ENCODE measurements around the gene GPC6.
"Not testable (repeated sequence)": the region's sequence is repeated elsewhere in the genome, so short reads cannot be mapped to it uniquely, and the experiment has no call there.

GPC6 gene

GRCh38 chr13:93201992-93202558 lies 24.5 kb upstream of the GPC6 start:
- H3K4me2 ChIP-seq (ENCODE audit: low read length) = no peak overlapping the region
- H3K36me3 ChIP-seq (replicated peaks; ENCODE audit: low read depth, low read length) = no peaks in the 10 kb centered on the region
- no peak overlapping the region for H2AFZ ChIP-seq (ENCODE audit: low read depth, low read length)
- no peaks in the 10 kb centered on the region for H3K9me3 ChIP-seq (ENCODE audit: insufficient read depth, low read length)
- no peak overlapping the region for H3K27ac ChIP-seq (ENCODE audit: low read length)
- no peaks in the 10 kb centered on the region for H3K4me1 ChIP-seq (ENCODE audit: low read length)
- no peak for TF ChIP-seq CTCF (IDR thresholded peaks at IDR 0.05; ENCODE audit: low read depth, low read length)
- TF ChIP-seq EZH2phosphoT487 (IDR thresholded peaks at IDR 0.05; ENCODE audit: low read depth) = no peak
- no peaks in the 10 kb centered on the region for H3K27me3 ChIP-seq (ENCODE audit: low read depth, low read length)
- H4K20me1 ChIP-seq (ENCODE audit: insufficient read depth, low read length) = no peaks in the 10 kb centered on the region
- H3K9ac ChIP-seq (ENCODE audit: low read length) = no peak overlapping the region
- no peak overlapping the region for H3K4me3 ChIP-seq (ENCODE audit: low read length)
- no peaks in the 10 kb centered on the region for H3K79me2 ChIP-seq (ENCODE audit: low read length)

GRCh38 chr13:93206778-93207392 lies 19.7 kb upstream of the GPC6 start:
- H3K9ac ChIP-seq (ENCODE audit: low read length) = not testable (repeated sequence)

DNA sequence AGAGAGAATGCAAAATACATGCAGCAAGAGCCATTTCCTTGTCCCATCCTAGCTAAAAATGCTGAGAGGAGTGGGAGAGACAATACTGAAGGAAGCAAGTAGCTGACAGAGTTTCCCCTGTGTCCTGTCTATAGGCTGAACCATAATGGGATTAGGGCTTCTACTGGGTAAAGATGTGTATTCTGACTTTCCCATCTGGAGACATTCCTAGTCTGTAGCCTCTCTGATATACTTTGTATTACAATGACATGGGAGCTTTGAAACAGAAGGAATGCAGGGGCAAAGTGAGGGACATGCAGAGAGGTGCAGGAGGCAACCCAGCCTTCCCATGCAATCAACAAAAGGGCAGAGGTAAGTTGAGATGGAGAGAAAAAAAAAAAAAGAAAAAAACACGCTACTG lies 10.5 kb upstream of the GPC6 start:
- no peak overlapping the region for H2AFZ ChIP-seq (ENCODE audit: low read depth, low read length)

More at GRCh38 chr13:93206778-93207392, 19.7 kb upstream of the GPC6 start:
- H3K79me2 ChIP-seq (ENCODE audit: low read length); H4K20me1 ChIP-seq (ENCODE audit: insufficient read depth, low read length); H3K27me3 ChIP-seq (ENCODE audit: low read depth, low read length); H3K36me3 ChIP-seq (replicated peaks; ENCODE audit: low read depth, low read length); H2AFZ ChIP-seq (ENCODE audit: low read depth, low read length); H3K9me3 ChIP-seq (ENCODE audit: insufficient read depth, low read length); H3K4me1 ChIP-seq (ENCODE audit: low read length); H3K27ac ChIP-seq (ENCODE audit: low read length); H3K4me3 ChIP-seq (ENCODE audit: low read length); H3K4me2 ChIP-seq (ENCODE audit: low read length): not testable (repeated sequence)

DNA sequence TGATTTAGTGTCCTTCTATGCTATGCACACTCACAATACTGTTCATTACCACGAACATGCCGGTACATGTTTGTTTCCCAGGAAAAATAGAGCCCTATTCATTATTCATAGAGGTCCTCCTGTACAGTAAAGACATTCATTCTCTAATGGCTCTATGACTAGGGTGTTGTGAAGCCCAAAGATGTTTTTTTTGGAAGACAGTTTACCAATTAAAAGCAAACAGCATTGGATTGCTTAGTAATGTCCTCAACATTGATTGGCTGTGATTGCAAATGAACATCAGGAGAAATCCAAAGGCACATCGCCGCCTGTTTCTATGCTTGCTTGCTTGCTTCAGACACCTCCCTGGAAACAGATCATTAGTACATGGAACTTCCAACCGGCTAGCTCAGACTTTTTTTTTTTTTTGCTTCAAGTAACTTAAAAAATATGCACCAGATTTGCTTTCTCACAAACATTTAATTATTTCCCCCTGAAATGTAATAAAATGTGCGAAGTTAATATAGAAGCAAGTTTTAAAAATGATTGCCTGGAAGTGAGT lies 8.8 kb upstream of the GPC6 start:
- no peak for TF ChIP-seq CTCF (IDR thresholded peaks at IDR 0.05; ENCODE audit: low read depth, low read length)
- no peak for TF ChIP-seq EZH2phosphoT487 (IDR thresholded peaks at IDR 0.05; ENCODE audit: low read depth)
- no peaks in the 10 kb centered on the region for H3K4me1 ChIP-seq (ENCODE audit: low read length)
- H3K9ac ChIP-seq (ENCODE audit: low read length) = no peak overlapping the region
- H2AFZ ChIP-seq (ENCODE audit: low read depth, low read length) = no peak overlapping the region
- H3K27me3 ChIP-seq (ENCODE audit: low read depth, low read length) = no peaks in the 10 kb centered on the region
- no peaks in the 10 kb centered on the region for H3K9me3 ChIP-seq (ENCODE audit: insufficient read depth, low read length)
- H3K36me3 ChIP-seq (replicated peaks; ENCODE audit: low read depth, low read length) = no peaks in the 10 kb centered on the region
- H4K20me1 ChIP-seq (ENCODE audit: insufficient read depth, low read length) = no peaks in the 10 kb centered on the region
- H3K27ac ChIP-seq (ENCODE audit: low read length) = no peak overlapping the region
- no peaks in the 10 kb centered on the region for H3K79me2 ChIP-seq (ENCODE audit: low read length)
- no peak overlapping the region for H3K4me2 ChIP-seq (ENCODE audit: low read length)
- H3K4me3 ChIP-seq (ENCODE audit: low read length) = no peak overlapping the region

More for the DNA sequence above, 10.5 kb upstream of the GPC6 start:
- Histone ChIP-seq H3K4me1 (ENCODE audit: low read length) (no peaks in the 10 kb centered on the region), H3K27me3 (ENCODE audit: low read depth, low read length) (no peaks in the 10 kb centered on the region), H3K9me3 (ENCODE audit: insufficient read depth, low read length) (no peaks in the 10 kb centered on the region), H3K4me3 (ENCODE audit: low read length) (no peak overlapping the region), H3K27ac (ENCODE audit: low read length) (no peak overlapping the region), H3K4me2 (ENCODE audit: low read length) (no peak overlapping the region), H3K36me3 (replicated peaks; ENCODE audit: low read depth, low read length) (no peaks in the 10 kb centered on the region), H4K20me1 (ENCODE audit: insufficient read depth, low read length) (no peaks in the 10 kb centered on the region), H3K79me2 (ENCODE audit: low read length) (no peaks in the 10 kb centered on the region), H3K9ac (ENCODE audit: low read length) (no peak overlapping the region)
- TF ChIP-seq CTCF (IDR thresholded peaks at IDR 0.05; ENCODE audit: low read depth, low read length) = no peak
- no peak for TF ChIP-seq EZH2phosphoT487 (IDR thresholded peaks at IDR 0.05; ENCODE audit: low read depth)
